DND-41 (cell line): ENCODE data around the gene LMNTD1.

Experiments
- ATAC-seq: fragments of 200-7000 bp; cut with Tn5 transposase; 3 replicates; pipeline ENCODE4 v1.9.1; 2021; ENCODE audit warnings: low read depth; ENCODE audit not compliant: insufficient read depth
- DNase-seq: peaks from one replicate; pipeline ENCODE4 v3.0.0-alpha.2; 2020
- H2AFZ ChIP-seq: 2 replicates; pipeline ENCODE4 v1.6.0; 2012; ENCODE audit warnings: low read depth, low read length
- H3K27ac ChIP-seq: 2 replicates; pipeline ENCODE4 v1.5.1; 2012; ENCODE audit warnings: low read length, inconsistent platforms
- H3K27me3 ChIP-seq: fragments of 200-600 bp; sonication (generic); 2 replicates; pipeline ENCODE4 v1.6.0; 2012; ENCODE audit warnings: low read length, mild to moderate bottlenecking, inconsistent platforms; ENCODE audit not compliant: insufficient read depth, poor library complexity
- H3K36me3 ChIP-seq: 2 replicates; pipeline ENCODE4 v1.5.1; 2012; ENCODE audit warnings: low read length, inconsistent platforms; ENCODE audit not compliant: insufficient read depth
- H3K4me1 ChIP-seq: 2 replicates; pipeline ENCODE4 v1.5.1; 2012; ENCODE audit warnings: mild to moderate bottlenecking, low read length; ENCODE audit not compliant: insufficient read depth
- H3K4me2 ChIP-seq: 2 replicates; pipeline ENCODE4 v1.6.0; 2012; ENCODE audit warnings: mild to moderate bottlenecking, moderate library complexity, low read length, inconsistent platforms; ENCODE audit not compliant: insufficient read depth
- H3K4me3 ChIP-seq, 2 experiments: fragments of 200-600 bp in 1 of 2; shearing (Covaris generic) in 1 of 2; 2 replicates each; pipeline ENCODE4 v1.5.1; 2012 to 2016; ENCODE audit warnings: inconsistent platforms in 2 of 2, low read length in 2 of 2, mild to moderate bottlenecking in 2 of 2, low read depth in 1 of 2, moderate library complexity in 1 of 2
- H3K79me2 ChIP-seq: 2 replicates; pipeline ENCODE4 v1.6.0; 2012; ENCODE audit warnings: low read length, inconsistent platforms; ENCODE audit not compliant: insufficient read depth
- H3K9ac ChIP-seq: 2 replicates; pipeline ENCODE4 v1.6.0; 2012; ENCODE audit warnings: low read depth, mild to moderate bottlenecking, inconsistent platforms, low read length, moderate library complexity
- H3K9me3 ChIP-seq: 2 replicates; pipeline ENCODE4 v1.5.1; 2012; ENCODE audit warnings: low read length, moderate library complexity, mild to moderate bottlenecking, inconsistent platforms; ENCODE audit not compliant: insufficient read depth, severe bottlenecking
- H4K20me1 ChIP-seq: 2 replicates; pipeline ENCODE4 v1.6.0; 2012; ENCODE audit warnings: low read length; ENCODE audit not compliant: insufficient read depth
- CTCF ChIP-seq: IDR thresholded peaks from 2 replicates; pipeline ENCODE4 v1.5.1; 2012; ENCODE audit warnings: borderline replicate concordance, low read length, moderate library complexity, mild to moderate bottlenecking; ENCODE audit not compliant: poor library complexity, severe bottlenecking; ENCODE audit errors: extremely low read depth
- EZH2 ChIP-seq: IDR thresholded peaks from 3 replicates; pipeline ENCODE4 v1.6.1; 2012; ENCODE audit warnings: borderline replicate concordance, low read depth, mild to moderate bottlenecking, moderate library complexity, low read length, inconsistent platforms; ENCODE audit not compliant: severe bottlenecking

Gene LMNTD1

GRCh38 chr12:25495331-25496097, 57.6 kb downstream of the LMNTD1 start:
- ATAC-seq (no peak), DNase-seq (no peak)
- no peaks in the 10 kb centered on the region for H3K4me1 ChIP-seq
- TF ChIP-seq CTCF (no peak), EZH2 (no peak)
- no peak overlapping the region for H3K27ac ChIP-seq
- no peak overlapping the region for H3K4me2 ChIP-seq
- H3K9ac ChIP-seq = no peak overlapping the region
- H2AFZ ChIP-seq = no peak overlapping the region
- no peaks in the 10 kb centered on the region for H3K36me3 ChIP-seq
- no peaks in the 10 kb centered on the region for H3K9me3 ChIP-seq
- H4K20me1 ChIP-seq = no peaks in the 10 kb centered on the region
- H3K27me3 ChIP-seq = no peaks in the 10 kb centered on the region
- H3K79me2 ChIP-seq = no peaks in the 10 kb centered on the region
- H3K4me3 ChIP-seq = no peak overlapping the region

- H3K36me3 ChIP-seq = no peaks in the 10 kb centered on the region
- H3K9ac ChIP-seq = no peak overlapping the region
- H3K4me2 ChIP-seq = no peak overlapping the region
- H3K27ac ChIP-seq = no peak overlapping the region
- DNase-seq = no peak
- no peak overlapping the region for H2AFZ ChIP-seq
- H3K9me3 ChIP-seq = no peaks in the 10 kb centered on the region
- ATAC-seq = no peak
- H3K27me3 ChIP-seq = no peaks in the 10 kb centered on the region
- TF ChIP-seq CTCF = no peak
- no peak for TF ChIP-seq EZH2
- no peaks in the 10 kb centered on the region for H3K4me1 ChIP-seq
- H3K4me3 ChIP-seq = no peak overlapping the region
- no peaks in the 10 kb centered on the region for H3K79me2 ChIP-seq
- no peaks in the 10 kb centered on the region for H4K20me1 ChIP-seq
These were observed 58.2 kb downstream of the LMNTD1 start for GRCh38 chr12:25494926-25495325.

- Histone ChIP-seq H3K4me3 (no peak overlapping the region), H3K4me1 (no peaks in the 10 kb centered on the region), H3K9me3 (no peaks in the 10 kb centered on the region), H3K9ac (no peak overlapping the region), H4K20me1 (no peaks in the 10 kb centered on the region), H3K36me3 (no peaks in the 10 kb centered on the region), H3K27ac (no peak overlapping the region), H3K27me3 (no peaks in the 10 kb centered on the region), H3K79me2 (no peaks in the 10 kb centered on the region), H2AFZ (no peak overlapping the region), H3K4me2 (no peak overlapping the region)
- no peak for ATAC-seq
- no peak for DNase-seq
- TF ChIP-seq EZH2 (no peak), CTCF (no peak)
These were observed 59.4 kb downstream of the LMNTD1 start for GRCh38 chr12:25493682-25494081.
